Esophagus squamous epithelium (tissue), 5 donors: Measurements from ENCODE around the gene SYT9. TPM values are rescaled to one million over a fixed set of nuclear protein-coding genes. Genes with fewer than 3 reads are reported as not detected.

Experiments used
- DNase-seq: peaks from one replicate; lab custom pipeline; 2025; lab: John Stamatoyannopoulos, UW
- H3K27ac ChIP-seq, 4 donors: fragments of 200-600 bp; sonication (generic); one replicate each; pipeline ENCODE4 v1.5.1; 2016 to 2019; ENCODE audit warnings: mild to moderate bottlenecking in 1 of 4
- H3K27me3 ChIP-seq, 4 donors: fragments of 200-600 bp; sonication (generic); 1 replicate in 3 of 4; 2 replicates in 1 of 4; pipeline versions ENCODE4 v1.5.1 to v1.6.0; 2017 to 2021; ENCODE audit warnings: antibody characterized with exemption in 1 of 4
- H3K36me3 ChIP-seq, 3 donors: fragments of 200-600 bp; sonication (generic); one replicate each; pipeline ENCODE4 v1.5.1; 2016 to 2019
- H3K4me1 ChIP-seq, 3 donors: fragments of 200-600 bp; sonication (generic); one replicate each; pipeline ENCODE4 v1.5.1; 2017 to 2019
- H3K4me3 ChIP-seq, 4 donors: fragments of 200-600 bp; sonication (generic); 1 replicate in 3 of 4; 2 replicates in 1 of 4; pipeline ENCODE4 v1.5.1; 2016 to 2019; ENCODE audit warnings: mild to moderate bottlenecking in 2 of 4, moderate library complexity in 1 of 4
- H3K9me3 ChIP-seq, 3 donors: fragments of 200-600 bp; sonication (generic); one replicate each; pipeline ENCODE4 v1.5.1; 2016 to 2019
- POLR2A ChIP-seq, 4 donors: fragments of 450-650 bp; IDR thresholded peaks; one replicate each; pipeline ENCODE4 v1.6.1; 2017; ENCODE audit warnings: antibody characterized with exemption in 4 of 4, mild to moderate bottlenecking in 4 of 4, moderate library complexity in 3 of 4
- WGBS, 2 donors: methylation state at CpG; one replicate each; pipeline ENCODE4 v1.1.5; 2018; 5-methylcytosine and 5-hydroxymethylcytosine counted together
- intact Hi-C: fragments of 100-400 bp; cut with DNase I; formaldehyde crosslinking; loops from one replicate; pipeline ENCODE4 v1.15.0; 2022
- total RNA-seq, 4 donors: library from RNA; depleted of rRNA; stranded (reverse); fragments of >200 nt; gene quantifications; one replicate each; pipeline ENCODE4 v1.1.0, GENCODE V29; 2016
- TF ChIP-seq, protein P1 (sequence below), 6 experiments: fragments of 450-650 bp in 4 of 6; fragments of 200-600 bp in 2 of 6; sonication (generic) in 2 of 6; IDR thresholded peaks; one replicate each; pipeline ENCODE4 v1.5.1; 2016 to 2019; ENCODE audit warnings: antibody characterized with exemption in 6 of 6, mild to moderate bottlenecking in 4 of 6, moderate library complexity in 4 of 6
- donor health status: DM: yes; HTN: yes; CAD: no.

SYT9 gene
- total RNA-seq, 4 donors from 2014 or later = 0.19 TPM; not detected in 3

DNA sequence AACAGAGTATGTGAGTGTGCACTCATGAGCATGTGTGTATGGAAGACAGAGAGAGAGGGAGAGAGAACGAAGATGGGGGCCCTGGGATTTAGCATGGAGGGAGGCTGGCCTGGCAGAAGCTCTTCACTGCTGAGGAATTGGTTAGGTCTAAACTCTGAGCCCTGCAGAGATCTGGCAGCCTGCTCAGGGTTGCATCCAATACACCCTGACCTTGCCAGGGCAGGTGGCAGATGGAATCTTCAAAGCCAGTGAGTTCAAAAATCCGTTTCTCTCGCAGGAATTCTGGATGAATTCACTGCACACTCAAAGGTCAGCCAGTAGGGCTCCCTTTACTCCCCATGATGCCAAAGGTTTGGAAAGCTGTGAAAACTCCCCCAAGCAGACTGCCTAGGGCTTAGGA, 172.2 kb downstream of the SYT9 start:
- Histone ChIP-seq H3K27me3 (no peaks in the 10 kb centered on the region), H3K4me3 (no peak overlapping the region), H3K36me3 (no peaks in the 10 kb centered on the region), H3K9me3 (no peaks in the 10 kb centered on the region), H3K4me1 (no peaks in the 10 kb centered on the region), H3K27ac (no peak overlapping the region)
- no peak for TF ChIP-seq POLR2A (IDR thresholded peaks at IDR 0.05)
- TF ChIP-seq, protein P1, sequence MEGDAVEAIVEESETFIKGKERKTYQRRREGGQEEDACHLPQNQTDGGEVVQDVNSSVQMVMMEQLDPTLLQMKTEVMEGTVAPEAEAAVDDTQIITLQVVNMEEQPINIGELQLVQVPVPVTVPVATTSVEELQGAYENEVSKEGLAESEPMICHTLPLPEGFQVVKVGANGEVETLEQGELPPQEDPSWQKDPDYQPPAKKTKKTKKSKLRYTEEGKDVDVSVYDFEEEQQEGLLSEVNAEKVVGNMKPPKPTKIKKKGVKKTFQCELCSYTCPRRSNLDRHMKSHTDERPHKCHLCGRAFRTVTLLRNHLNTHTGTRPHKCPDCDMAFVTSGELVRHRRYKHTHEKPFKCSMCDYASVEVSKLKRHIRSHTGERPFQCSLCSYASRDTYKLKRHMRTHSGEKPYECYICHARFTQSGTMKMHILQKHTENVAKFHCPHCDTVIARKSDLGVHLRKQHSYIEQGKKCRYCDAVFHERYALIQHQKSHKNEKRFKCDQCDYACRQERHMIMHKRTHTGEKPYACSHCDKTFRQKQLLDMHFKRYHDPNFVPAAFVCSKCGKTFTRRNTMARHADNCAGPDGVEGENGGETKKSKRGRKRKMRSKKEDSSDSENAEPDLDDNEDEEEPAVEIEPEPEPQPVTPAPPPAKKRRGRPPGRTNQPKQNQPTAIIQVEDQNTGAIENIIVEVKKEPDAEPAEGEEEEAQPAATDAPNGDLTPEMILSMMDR (IDR thresholded peaks at IDR 0.05) = no peak
- intact Hi-C loops = no loop called here
- no peak for DNase-seq
- 63 to 82% methylated on average over 1 to 3 of the region's 3 CpGs for WGBS, 2 donors

DNA sequence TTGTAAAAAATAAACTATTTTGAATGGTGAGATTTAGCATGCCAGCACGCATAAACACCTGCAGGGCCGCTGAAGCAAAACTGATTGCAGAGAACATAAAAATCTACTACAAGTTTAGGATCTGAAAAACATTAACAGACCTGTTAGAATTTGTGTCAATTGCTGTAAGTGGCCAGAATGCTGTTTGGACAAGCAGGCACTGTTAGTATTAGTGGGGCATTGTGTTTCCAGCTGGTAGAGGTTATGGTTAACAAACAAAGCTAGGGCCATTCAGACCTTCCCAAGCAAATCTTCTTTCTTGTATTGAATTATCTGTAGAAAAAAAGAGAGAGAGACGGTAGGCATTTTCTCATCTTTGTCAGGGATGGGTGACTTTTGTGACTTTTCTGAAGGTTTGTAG, 176.0 kb downstream of the SYT9 start:
- H3K4me1 ChIP-seq = no peaks in the 10 kb centered on the region
- H3K27me3 ChIP-seq = no peaks in the 10 kb centered on the region
- no peaks in the 10 kb centered on the region for H3K9me3 ChIP-seq
- WGBS, 2 donors = 69 to 81% methylated on average over 3 of the region's 3 CpGs
- no peak overlapping the region for H3K27ac ChIP-seq
- DNase-seq = no peak
- intact Hi-C loops = no loop called here
- no peak overlapping the region for H3K4me3 ChIP-seq
- TF ChIP-seq, protein P1 (IDR thresholded peaks at IDR 0.05) = no peak
- no peak for TF ChIP-seq POLR2A (IDR thresholded peaks at IDR 0.05)
- no peaks in the 10 kb centered on the region for H3K36me3 ChIP-seq

DNA sequence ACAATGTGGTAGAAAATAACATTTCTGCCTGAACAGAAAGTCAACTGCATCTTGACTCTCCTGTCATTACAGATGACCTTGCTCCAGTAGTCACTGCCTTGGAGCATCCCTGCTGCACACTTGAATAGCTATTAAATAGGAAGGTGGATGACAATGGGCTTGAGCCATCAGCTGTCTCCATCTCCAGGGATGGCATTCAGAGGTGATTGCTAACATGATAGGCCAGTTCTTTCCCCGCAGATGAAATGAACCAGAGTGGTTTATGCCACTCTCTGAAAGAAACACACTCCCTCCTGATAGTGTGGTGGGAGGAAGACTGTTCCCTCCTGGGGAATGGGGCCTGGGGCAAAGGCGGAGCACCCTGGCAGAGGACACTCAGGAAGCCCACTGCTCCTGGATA, 176.5 kb downstream of the SYT9 start:
- no peak for DNase-seq
- intact Hi-C loops = no loop called here
- TF ChIP-seq POLR2A (IDR thresholded peaks at IDR 0.05) = no peak
- TF ChIP-seq, protein P1 (IDR thresholded peaks at IDR 0.05) = no peak
- Histone ChIP-seq H3K4me3 (no peak overlapping the region), H3K36me3 (no peaks in the 10 kb centered on the region), H3K27ac (no peak overlapping the region), H3K9me3 (no peaks in the 10 kb centered on the region), H3K4me1 (no peaks in the 10 kb centered on the region), H3K27me3 (no peaks in the 10 kb centered on the region)
- 60 to 69% methylated on average over 1 to 2 of the region's 2 CpGs for WGBS, 2 donors

GRCh38 chr11:7430496-7430895, 178.8 kb downstream of the SYT9 start:
- Histone ChIP-seq H3K27me3 (no peaks in the 10 kb centered on the region), H3K36me3 (no peaks in the 10 kb centered on the region), H3K4me3 (no peak overlapping the region), H3K9me3 (no peaks in the 10 kb centered on the region), H3K27ac (no peak overlapping the region), H3K4me1 (no peaks in the 10 kb centered on the region)
- 88 to 94% methylated on average over 2 of the region's 2 CpGs for WGBS, 2 donors
- DNase-seq = no peak
- intact Hi-C loops = no loop called here
- no peak for TF ChIP-seq POLR2A (IDR thresholded peaks at IDR 0.05)
- TF ChIP-seq, protein P1 (IDR thresholded peaks at IDR 0.05) = no peak

DNA sequence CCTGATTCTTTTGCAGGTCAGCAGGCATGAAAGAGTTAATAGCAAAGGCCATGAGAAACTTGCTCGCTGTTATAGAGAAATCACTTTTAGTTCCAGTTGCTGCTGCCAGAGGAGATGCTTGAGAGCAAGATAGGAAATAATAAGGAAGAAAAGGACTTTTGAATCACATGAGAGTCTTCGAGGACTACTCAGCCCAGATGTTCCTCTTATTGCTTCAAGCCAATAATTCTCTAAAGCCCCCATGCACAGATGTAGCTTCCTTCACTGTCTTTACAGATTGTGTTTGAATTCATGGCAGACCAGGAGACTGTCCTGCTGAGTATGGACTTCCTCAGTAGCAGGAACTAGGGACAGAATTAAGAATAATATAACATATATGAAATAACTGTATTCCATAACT, 183.5 kb downstream of the SYT9 start:
- Histone ChIP-seq H3K27ac (no peak overlapping the region), H3K27me3 (no peaks in the 10 kb centered on the region), H3K36me3 (no peaks in the 10 kb centered on the region), H3K4me3 (no peak overlapping the region), H3K4me1 (peaks cover 0 to 6% (median 0%) of the 10 kb centered on the region in 3 donors), H3K9me3 (no peaks in the 10 kb centered on the region)
- intact Hi-C loops = no loop called here
- WGBS, 2 donors = 31 to 38% methylated on average over 2 of the region's 2 CpGs
- DNase-seq = no peak
- TF ChIP-seq, protein P1 (IDR thresholded peaks at IDR 0.05) = no peak
- TF ChIP-seq POLR2A (IDR thresholded peaks at IDR 0.05) = no peak
